HEK293 (cell line): ENCODE data around the gene HMGCS1.

Source experiments
- IKZF3 ChIP-seq: fragments of 450-650 bp; IDR thresholded peaks from 2 replicates; pipeline ENCODE4 v1.5.0; 2018; ENCODE audit warnings: missing biosample characterization, mild to moderate bottlenecking, missing genetic modification characterization, moderate library complexity
- KLF16 ChIP-seq: fragments of 450-650 bp; formaldehyde crosslinking; IDR thresholded peaks from 2 replicates; pipeline ENCODE4 v1.5.1; 2017; ENCODE audit warnings: missing biosample characterization, missing genetic modification characterization
- PRDM1 ChIP-seq: fragments of 450-650 bp; formaldehyde crosslinking; IDR thresholded peaks from 2 replicates; pipeline ENCODE4; 2016; ENCODE audit warnings: missing biosample characterization, missing genetic modification characterization
- TRIM28 ChIP-seq: IDR thresholded peaks from 2 replicates; pipeline ENCODE4 v1.6.1; 2011; ENCODE audit warnings: low read length, control low read depth, borderline replicate concordance
- ZEB2 ChIP-seq: fragments of 450-650 bp; formaldehyde crosslinking; IDR thresholded peaks from 2 replicates; pipeline ENCODE4 v1.5.1; 2016; ENCODE audit warnings: missing biosample characterization, missing genetic modification characterization
- ZNF133 ChIP-seq: fragments of 450-650 bp; formaldehyde crosslinking; IDR thresholded peaks from 2 replicates; pipeline ENCODE4 v1.5.1; 2016; ENCODE audit warnings: missing biosample characterization, missing genetic modification characterization
- ZNF274 ChIP-seq, 2 experiments: fragments of 200-500 bp in 1 of 2; fragments of 450-650 bp in 1 of 2; sonication (Bioruptor generic) in 1 of 2; formaldehyde crosslinking in 1 of 2; IDR thresholded peaks; 2 replicates each; pipeline versions ENCODE4 v1.5.1 to v1.6.1; 2014 to 2016; ENCODE audit warnings: borderline replicate concordance in 1 of 2, inconsistent platforms in 1 of 2, low read length in 1 of 2, missing biosample characterization in 1 of 2, missing genetic modification characterization in 1 of 2
- ZNF433 ChIP-seq: fragments of 450-650 bp; formaldehyde crosslinking; IDR thresholded peaks from 2 replicates; pipeline ENCODE4 v1.5.1; 2016; ENCODE audit warnings: missing biosample characterization, missing genetic modification characterization, low read depth
- ZNF510 ChIP-seq: fragments of 450-650 bp; formaldehyde crosslinking; IDR thresholded peaks from 2 replicates; pipeline ENCODE4 v1.5.1; 2018; ENCODE audit warnings: mild to moderate bottlenecking, missing genetic modification characterization, missing biosample characterization; ENCODE audit not compliant: insufficient replicate concordance
- ZNF529 ChIP-seq: fragments of 450-650 bp; formaldehyde crosslinking; IDR thresholded peaks from 2 replicates; pipeline ENCODE4 v1.5.1; 2017; ENCODE audit warnings: missing genetic modification characterization, missing biosample characterization; ENCODE audit not compliant: insufficient replicate concordance
- ZNF544 ChIP-seq: fragments of 450-650 bp; formaldehyde crosslinking; IDR thresholded peaks from 2 replicates; pipeline ENCODE4 v1.5.0; 2017; ENCODE audit warnings: missing biosample characterization, missing genetic modification characterization
- TF ChIP-seq, protein P1 (sequence below): fragments of 450-650 bp; formaldehyde crosslinking; IDR thresholded peaks from 2 replicates; pipeline ENCODE4 v1.5.1; 2016; ENCODE audit warnings: missing biosample characterization, missing genetic modification characterization
- TF ChIP-seq, protein P2 (sequence below): fragments of 450-650 bp; formaldehyde crosslinking; conservative IDR thresholded peaks from 2 replicates; pipeline ENCODE4 v1.5.1; 2016; ENCODE audit warnings: low read depth, missing biosample characterization, missing genetic modification characterization
- TF ChIP-seq, protein P3 (sequence below): fragments of 450-650 bp; formaldehyde crosslinking; IDR thresholded peaks from 2 replicates; pipeline ENCODE4; 2016; ENCODE audit warnings: missing biosample characterization, missing genetic modification characterization

DNA sequence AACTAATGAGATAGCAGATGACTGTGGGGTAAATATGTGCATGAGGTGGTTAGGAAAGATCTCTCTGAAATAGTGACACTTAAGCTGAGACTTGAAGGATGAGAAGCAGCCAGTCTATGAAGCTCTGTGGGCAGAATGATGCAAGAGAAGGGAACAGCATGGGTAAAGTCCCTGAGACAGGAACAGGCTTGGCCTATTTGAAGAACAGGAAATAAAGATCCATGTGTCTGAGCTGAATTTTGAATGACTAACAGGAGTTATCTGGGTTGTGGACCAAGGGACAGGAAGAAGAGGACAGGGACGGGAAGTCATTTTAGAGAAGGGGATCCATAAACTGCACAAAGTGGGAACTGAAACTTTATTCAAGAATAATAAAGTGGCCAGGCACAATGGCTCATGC, 25.6 kb upstream of the HMGCS1 start:
- TF ChIP-seq, protein P1, sequence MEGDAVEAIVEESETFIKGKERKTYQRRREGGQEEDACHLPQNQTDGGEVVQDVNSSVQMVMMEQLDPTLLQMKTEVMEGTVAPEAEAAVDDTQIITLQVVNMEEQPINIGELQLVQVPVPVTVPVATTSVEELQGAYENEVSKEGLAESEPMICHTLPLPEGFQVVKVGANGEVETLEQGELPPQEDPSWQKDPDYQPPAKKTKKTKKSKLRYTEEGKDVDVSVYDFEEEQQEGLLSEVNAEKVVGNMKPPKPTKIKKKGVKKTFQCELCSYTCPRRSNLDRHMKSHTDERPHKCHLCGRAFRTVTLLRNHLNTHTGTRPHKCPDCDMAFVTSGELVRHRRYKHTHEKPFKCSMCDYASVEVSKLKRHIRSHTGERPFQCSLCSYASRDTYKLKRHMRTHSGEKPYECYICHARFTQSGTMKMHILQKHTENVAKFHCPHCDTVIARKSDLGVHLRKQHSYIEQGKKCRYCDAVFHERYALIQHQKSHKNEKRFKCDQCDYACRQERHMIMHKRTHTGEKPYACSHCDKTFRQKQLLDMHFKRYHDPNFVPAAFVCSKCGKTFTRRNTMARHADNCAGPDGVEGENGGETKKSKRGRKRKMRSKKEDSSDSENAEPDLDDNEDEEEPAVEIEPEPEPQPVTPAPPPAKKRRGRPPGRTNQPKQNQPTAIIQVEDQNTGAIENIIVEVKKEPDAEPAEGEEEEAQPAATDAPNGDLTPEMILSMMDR (tag by site-specific recombination): no peak
- TF ChIP-seq KLF16 (tag by site-specific recombination) (no peak), ZNF544 (no peak), TRIM28 (no peak), ZNF133 (tag by site-specific recombination) (no peak), ZNF433 (no peak), IKZF3 (tag by site-specific recombination) (no peak), ZNF529 (tag by site-specific recombination) (no peak), PRDM1 (tag by site-specific recombination) (no peak), ZNF510 (tag by site-specific recombination) (no peak), ZEB2 (tag by site-specific recombination) (no peak), ZNF274 (IDR thresholded peaks at IDR 0.05; ENCODE audit: low read length) (no peak), ZNF274 (tag by site-specific recombination; IDR thresholded peaks at IDR 0.05; ENCODE audit: borderline replicate concordance) (no peak)
- TF ChIP-seq, protein P2, sequence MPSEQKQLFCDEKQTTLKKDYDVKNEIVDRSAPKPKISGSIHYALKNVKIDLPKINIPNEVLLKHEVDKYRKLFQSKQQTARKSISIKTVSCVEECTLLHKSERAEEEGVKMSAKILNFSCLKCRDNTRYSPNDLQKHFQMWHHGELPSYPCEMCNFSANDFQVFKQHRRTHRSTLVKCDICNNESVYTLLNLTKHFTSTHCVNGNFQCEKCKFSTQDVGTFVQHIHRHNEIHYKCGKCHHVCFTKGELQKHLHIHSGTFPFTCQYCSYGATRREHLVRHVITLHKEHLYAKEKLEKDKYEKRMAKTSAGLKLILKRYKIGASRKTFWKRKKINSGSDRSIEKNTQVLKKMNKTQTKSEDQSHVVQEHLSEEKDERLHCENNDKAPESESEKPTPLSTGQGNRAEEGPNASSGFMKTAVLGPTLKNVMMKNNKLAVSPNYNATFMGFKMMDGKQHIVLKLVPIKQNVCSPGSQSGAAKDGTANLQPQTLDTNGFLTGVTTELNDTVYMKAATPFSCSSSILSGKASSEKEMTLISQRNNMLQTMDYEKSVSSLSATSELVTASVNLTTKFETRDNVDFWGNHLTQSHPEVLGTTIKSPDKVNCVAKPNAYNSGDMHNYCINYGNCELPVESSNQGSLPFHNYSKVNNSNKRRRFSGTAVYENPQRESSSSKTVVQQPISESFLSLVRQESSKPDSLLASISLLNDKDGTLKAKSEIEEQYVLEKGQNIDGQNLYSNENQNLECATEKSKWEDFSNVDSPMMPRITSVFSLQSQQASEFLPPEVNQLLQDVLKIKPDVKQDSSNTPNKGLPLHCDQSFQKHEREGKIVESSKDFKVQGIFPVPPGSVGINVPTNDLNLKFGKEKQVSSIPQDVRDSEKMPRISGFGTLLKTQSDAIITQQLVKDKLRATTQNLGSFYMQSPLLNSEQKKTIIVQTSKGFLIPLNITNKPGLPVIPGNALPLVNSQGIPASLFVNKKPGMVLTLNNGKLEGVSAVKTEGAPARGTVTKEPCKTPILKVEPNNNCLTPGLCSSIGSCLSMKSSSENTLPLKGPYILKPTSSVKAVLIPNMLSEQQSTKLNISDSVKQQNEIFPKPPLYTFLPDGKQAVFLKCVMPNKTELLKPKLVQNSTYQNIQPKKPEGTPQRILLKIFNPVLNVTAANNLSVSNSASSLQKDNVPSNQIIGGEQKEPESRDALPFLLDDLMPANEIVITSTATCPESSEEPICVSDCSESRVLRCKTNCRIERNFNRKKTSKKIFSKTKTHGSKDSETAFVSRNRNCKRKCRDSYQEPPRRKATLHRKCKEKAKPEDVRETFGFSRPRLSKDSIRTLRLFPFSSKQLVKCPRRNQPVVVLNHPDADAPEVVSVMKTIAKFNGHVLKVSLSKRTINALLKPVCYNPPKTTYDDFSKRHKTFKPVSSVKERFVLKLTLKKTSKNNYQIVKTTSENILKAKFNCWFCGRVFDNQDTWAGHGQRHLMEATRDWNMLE (tag by site-specific recombination): no peak
- TF ChIP-seq, protein P3, sequence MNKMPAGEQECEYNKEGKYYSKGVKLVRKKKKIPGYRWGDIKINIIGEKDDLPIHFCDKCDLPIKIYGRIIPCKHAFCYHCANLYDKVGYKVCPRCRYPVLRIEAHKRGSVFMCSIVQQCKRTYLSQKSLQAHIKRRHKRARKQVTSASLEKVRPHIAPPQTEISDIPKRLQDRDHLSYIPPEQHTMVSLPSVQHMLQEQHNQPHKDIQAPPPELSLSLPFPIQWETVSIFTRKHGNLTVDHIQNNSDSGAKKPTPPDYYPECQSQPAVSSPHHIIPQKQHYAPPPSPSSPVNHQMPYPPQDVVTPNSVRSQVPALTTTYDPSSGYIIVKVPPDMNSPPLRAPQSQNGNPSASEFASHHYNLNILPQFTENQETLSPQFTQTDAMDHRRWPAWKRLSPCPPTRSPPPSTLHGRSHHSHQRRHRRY (tag by site-specific recombination): no peak
